NT2/D1 (cell line): Measurements from ENCODE around the gene RIBC1.

Source experiments
- SUZ12 ChIP-seq: IDR thresholded peaks from 2 replicates; pipeline ENCODE4 v1.6.1; 2011; ENCODE audit not compliant: insufficient read length, insufficient read depth; ENCODE audit errors: extremely low read depth
- YY1 ChIP-seq: IDR thresholded peaks from 2 replicates; pipeline ENCODE4 v1.6.1; 2011; ENCODE audit not compliant: insufficient read length, insufficient read depth

- no peak for TF ChIP-seq YY1
- no peak for TF ChIP-seq SUZ12
These were observed 56.6 kb downstream of the RIBC1 start for GRCh38 chrX:53479301-53479700.
